HG03520 (cell line): ENCODE results near the gene ADM5.

Experiments
- ATAC-seq: cut with Tn5 transposase; IDR thresholded peaks from one replicate; pipeline ENCODE4 v1.9.1; 2021; ENCODE audit warnings: mild to moderate bottlenecking, moderate library complexity; ENCODE audit not compliant: unreplicated experiment

ADM5 gene

GRCh38 chr19:49689133-49690078, at the start of gene ADM5:
Gene ADM5 (plus strand): TSS chr19:49689594. CDS start chr19:49689838, 244 bp downstream.
- ATAC-seq: no peak

DNA sequence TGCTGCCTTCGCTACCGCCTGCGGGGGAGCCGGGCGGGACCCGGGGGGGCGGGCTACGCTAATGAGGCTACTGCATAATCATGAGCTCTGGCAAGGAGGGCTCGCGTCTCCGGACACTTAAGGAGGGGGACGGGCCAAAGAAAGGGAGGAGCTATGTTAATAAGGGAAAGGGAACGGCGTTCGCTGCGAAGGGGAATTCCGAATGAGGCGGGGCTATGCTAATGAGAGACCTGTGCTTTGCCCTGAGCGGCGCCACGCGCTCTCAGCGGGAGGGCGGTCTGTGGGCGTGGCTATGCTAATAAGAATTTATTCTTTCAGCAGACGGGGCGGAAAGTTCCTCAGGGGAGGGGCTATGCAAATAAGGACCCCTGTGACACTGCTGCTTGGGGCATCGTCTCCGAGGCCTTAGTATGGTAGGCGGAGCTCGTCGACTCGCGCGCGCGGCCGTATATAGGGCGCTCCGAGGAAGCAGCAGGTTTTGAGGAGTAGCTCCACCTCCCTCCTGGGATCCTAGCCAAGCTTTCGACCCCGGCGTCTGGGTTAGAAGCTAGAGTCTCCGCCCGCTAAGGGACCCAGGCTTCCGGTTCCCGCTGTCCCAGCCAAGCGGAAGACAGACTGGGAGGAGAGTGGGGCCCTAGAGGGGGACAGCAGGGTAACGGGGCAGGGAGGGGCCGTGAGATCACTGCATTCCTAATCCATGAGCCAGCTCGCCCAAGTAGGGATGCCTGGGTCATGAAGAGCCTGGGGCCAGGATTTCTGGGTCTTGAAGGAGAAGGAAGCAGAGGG, 49.1 kb upstream of the ADM5 start, which contains the start of gene RRAS:
Gene RRAS (minus strand): TSS at position 31 of the 786 bp plus-strand sequence. CDS start 45 bp downstream, outside the sequence.
- peak; percentile 45 for ATAC-seq

DNA sequence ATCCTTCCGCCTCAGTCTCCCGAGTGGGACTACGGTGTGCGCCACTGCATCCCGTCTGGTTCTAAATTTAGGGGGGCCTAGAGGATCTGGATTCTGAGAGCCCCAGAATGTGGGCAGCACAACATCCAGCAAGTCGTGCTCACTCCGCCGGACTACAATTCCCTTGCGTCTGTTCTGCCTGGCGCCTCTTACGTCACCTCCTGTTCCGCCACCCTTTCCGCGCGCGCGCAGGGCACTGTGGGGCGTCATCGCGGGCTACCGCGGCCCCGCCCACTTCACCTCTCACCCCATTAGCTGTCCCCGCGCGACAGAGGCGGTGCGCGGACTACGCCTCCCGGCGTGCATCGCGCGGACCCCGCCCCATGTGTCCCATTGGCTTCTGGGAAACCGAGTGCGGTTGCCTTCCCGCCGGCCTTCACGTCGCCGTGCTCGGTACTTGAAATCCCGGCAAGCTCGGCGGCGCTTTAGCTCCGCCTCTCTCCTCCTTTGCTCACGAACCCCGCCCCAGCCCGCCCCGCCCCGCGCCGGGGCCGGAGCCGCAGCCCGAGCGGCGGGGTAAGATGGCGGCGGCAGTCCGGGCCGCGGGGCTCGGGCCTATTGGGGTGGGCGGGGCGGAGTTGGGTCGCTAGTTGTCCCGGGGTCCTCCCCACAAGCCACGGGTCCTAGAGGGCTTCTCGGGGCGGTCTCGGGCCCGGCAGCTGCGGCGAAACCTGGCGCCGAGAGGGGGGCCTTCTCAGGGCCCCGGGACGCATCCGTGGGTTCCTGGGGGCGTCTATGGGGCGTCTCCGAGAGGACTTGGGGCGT, 47.5 kb upstream of the ADM5 start, which contains the start of gene SCAF1:
Gene SCAF1 (plus strand): TSS at position 522 of the 804 bp plus-strand sequence. CDS start 2,818 bp downstream, outside the sequence.
- ATAC-seq: peak; percentile 52

DNA sequence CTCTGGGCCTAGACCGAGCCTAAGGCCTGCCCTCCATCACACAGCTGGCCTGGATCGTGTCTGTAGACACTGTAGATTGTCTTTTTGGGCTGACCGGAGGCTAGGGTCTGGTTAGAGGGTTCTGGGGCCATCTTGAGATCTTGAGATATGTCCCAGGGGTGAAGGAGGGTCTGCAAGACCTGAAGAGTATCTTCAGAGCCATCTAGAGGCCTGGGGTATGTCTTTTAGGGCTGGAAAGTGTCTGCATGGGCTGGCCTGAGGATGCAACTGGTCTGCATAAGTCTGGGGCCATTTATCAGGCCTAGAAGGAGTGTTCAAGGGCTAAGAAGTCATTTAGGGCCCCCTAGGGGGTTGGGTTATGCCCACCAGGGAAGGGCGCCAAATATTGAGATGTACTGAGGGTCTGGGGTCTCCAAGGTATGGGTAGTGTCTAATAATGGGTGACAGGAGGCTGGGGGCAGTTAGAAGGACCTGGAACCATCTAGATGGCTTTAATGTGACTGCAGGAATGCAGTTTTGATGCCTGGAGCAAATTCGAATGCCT, 46.8 kb upstream of the ADM5 start:
- no peak for ATAC-seq

DNA sequence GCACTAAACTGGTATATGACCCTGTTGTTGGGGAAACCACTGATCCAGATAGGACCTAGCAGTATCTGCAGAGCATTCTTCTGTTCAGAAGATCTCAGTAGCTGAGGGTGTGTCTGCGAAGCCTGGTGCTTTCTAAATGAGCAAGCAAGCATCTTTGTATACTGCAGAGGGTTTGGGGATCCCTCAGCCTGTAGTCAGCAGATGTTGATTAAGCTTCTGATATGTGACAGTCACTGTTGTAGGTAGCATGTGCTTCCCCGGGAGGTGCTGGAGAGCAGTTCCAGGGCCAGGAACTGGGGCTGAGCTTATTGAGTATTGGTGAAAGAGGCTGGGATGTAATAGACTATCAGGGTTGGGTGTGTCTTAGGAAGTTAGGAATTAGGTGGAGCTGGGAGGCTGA, 45.9 kb upstream of the ADM5 start:
- no peak for ATAC-seq

- no peak for ATAC-seq
Measured at GRCh38 chr19:49645592-49645991, 43.8 kb upstream of the ADM5 start.

- no peak for ATAC-seq
Measured at GRCh38 chr19:49645995-49646394, 43.4 kb upstream of the ADM5 start.

DNA sequence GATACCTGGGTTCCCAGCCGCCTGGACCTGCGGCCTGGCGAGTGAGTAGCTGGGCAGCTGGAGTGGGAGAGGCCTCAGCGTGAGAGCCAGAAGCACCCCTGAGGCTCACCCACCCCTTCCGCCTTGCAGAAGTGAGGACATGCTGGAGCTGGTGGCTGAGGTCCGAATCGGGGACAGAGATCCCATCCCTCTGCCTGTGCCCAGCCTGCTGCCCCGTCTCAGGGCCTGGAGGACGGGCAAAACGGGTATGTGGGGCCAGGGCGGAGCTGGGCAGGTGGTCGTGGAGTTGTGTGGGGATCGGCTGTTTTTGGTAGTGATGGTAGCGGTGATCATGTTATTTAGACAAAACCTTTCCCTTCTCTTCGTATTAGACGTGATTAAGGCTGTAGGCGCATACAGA, 42.8 kb upstream of the ADM5 start:
- no peak for ATAC-seq

DNA sequence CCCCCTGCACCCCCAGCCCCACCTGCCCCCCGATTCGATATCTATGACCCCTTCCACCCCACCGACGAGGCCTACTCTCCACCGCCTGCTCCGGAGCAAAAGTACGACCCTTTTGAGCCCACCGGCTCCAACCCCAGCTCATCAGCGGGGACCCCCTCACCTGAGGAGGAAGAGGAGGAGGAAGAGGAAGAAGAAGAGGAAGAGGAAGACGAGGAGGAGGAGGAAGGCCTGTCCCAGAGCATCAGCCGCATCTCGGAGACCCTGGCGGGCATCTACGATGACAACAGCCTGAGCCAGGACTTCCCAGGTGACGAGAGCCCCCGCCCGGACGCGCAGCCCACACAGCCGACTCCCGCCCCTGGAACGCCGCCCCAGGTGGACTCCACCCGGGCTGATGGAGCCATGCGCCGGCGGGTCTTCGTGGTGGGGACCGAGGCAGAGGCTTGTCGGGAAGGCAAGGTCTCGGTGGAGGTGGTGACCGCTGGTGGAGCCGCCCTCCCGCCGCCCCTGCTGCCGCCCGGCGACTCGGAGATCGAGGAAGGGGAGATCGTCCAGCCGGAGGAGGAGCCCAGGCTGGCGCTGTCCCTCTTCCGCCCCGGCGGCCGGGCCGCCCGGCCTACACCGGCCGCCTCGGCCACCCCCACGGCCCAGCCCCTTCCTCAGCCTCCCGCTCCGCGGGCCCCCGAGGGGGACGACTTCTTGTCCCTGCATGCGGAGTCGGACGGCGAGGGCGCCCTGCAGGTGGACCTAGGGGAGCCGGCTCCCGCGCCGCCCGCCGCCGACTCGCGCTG, 38.2 kb upstream of the ADM5 start:
- no peak for ATAC-seq

DNA sequence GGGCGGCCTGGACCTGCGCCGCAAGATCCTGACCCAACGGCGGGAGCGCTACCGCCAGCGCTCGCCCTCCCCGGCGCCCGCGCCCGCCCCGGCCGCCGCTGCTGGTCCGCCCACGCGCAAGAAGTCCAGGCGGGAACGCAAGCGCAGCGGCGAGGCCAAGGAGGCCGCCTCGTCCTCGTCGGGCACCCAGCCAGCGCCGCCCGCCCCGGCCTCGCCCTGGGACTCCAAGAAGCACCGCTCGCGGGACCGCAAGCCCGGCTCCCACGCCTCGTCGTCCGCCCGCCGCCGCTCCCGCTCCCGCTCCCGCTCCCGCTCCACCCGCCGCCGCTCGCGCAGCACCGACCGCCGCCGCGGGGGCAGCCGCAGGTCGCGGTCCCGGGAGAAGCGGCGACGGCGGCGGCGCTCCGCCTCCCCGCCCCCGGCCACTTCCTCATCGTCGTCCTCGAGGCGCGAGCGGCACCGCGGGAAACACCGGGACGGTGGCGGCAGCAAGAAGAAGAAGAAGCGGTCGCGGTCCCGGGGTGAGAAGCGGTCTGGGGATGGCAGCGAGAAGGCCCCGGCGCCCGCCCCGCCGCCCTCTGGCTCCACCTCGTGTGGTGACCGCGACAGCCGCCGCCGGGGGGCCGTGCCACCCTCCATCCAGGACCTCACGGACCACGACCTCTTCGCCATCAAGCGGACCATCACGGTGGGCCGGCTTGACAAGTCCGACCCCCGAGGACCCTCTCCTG, 37.4 kb upstream of the ADM5 start:
- no peak for ATAC-seq

GRCh38 chr19:49652551-49653465, 36.6 kb upstream of the ADM5 start:
- no peak for ATAC-seq

- no peak for ATAC-seq
Measured at GRCh38 chr19:49653466-49653806, 36.0 kb upstream of the ADM5 start.

DNA sequence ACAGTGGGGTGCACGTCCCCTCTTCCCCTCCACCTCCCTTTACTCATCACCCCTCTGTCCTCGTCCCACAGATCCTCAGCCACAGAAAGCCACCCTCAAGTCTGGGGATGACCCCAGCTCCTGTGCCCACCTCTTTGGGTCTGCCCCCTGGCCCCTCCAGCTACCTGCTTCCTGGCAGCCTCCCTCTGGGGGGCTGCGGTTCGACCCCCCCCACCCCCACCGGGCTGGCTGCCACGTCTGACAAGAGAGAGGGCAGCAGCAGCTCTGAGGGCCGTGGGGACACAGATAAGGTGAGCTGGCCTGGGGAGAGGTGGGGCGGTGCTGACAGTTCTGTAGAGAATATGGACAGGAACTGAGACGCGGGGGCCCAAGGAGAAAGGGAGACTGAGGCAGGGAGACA, 34.8 kb upstream of the ADM5 start:
- ATAC-seq: no peak

DNA sequence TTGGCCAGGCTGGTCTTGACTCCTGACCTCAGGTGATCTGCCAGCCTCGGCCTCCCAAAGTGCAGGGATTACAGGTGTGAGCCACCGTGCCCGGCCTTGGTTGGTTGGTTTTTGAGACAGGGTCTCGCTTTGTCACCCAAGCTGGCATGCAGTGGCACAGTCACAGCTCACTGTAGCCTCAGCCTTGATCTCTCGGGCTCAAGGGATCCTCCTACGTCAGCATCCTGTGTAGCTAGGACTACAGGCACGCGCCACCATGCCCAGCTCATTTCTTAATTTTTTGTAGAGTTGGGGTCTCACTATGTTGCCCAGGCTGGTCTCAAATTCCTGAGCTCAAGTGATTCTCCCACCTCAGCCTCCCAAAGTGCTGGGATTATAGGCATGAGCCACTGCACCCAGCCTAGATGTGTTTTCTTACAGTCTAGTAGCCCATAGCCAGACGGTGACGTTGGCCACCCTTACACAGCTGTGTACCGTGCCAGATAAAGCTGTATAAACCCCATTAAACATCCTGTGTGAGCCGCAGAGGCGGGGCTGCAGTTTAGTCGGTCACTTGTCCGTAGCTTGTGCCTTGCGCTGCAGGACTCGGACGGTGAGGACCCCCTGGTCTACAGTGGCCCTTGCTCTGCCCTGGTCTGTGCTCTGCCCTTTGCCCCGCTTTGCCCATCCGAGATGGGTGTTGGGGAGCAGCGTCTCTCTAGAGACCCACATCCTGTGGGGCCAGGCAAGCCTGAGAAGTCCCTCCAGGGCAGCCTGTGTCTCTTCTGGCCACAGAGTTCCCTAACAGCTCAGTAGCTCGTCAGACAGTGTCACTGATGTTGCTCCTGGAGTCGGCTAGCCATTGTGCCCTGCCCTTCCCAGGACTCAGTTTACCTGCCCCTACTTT, 33.6 kb upstream of the ADM5 start:
- ATAC-seq: no peak

GRCh38 chr19:49656456-49657109, 32.8 kb upstream of the ADM5 start:
- no peak for ATAC-seq

DNA sequence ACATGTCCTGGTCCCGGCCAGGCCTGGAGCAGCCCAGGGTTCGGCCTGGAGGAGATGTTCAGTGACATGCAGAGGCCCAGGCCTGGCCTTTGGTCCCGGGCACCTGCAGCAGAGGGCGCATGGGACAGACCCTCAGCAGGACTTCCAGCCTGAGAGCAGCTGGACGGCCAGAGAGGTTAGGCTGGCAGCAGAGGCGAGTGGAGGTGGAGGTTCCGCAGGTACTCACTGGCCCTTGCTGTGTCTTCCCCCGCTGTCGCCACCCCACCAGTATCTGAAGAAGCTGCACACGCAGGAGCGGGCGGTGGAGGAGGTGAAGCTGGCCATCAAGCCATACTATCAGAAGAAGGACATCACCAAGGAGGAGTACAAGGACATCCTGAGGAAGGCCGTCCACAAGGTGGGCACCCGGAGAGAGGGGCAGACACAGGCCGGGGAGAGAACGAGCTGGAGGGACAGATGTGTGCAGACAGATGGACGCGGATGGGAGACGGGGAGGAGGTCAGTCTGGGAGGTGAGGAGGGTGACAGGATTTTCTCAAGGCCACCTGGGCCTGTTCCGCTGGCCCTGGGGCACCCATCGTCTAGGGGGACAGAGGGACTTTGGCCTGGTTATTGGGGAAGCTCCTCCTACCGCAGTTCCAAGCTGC, 31.8 kb upstream of the ADM5 start:
- no peak for ATAC-seq
